ENCODE results near the gene DCUN1D3.

DNA sequence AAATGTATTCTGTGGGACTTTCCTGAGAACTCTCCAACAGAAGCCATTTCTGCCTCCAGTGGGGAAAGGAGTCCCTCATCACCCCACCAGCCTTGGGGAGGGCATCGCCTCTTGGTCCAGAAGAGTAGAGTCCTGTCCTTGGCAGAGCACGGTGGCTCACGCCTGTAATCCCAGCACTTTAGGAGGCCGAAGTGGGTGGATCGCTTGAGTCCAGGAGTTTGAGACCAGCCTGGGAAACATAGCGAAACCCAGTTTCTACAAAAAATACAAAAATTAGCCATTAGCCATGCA is 41.4 kb upstream of the DCUN1D3 start:
- TF ChIP-seq, protein P1, sequence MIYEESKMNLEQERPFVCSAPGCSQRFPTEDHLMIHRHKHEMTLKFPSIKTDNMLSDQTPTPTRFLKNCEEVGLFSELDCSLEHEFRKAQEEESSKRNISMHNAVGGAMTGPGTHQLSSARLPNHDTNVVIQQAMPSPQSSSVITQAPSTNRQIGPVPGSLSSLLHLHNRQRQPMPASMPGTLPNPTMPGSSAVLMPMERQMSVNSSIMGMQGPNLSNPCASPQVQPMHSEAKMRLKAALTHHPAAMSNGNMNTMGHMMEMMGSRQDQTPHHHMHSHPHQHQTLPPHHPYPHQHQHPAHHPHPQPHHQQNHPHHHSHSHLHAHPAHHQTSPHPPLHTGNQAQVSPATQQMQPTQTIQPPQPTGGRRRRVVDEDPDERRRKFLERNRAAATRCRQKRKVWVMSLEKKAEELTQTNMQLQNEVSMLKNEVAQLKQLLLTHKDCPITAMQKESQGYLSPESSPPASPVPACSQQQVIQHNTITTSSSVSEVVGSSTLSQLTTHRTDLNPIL (CRISPR knock-in tag; IDR thresholded peaks at IDR 0.05; ENCODE audit: low read depth): no peak
- TF ChIP-seq ISL1 (CRISPR knock-in tag; IDR thresholded peaks at IDR 0.05) (no peak), OSR1 (CRISPR knock-in tag; IDR thresholded peaks at IDR 0.05) (no peak), ZFP3 (CRISPR knock-in tag; IDR thresholded peaks at IDR 0.05) (no peak), TOX (CRISPR knock-in tag; IDR thresholded peaks at IDR 0.05; ENCODE audit: borderline replicate concordance) (no peak), ZFP30 (CRISPR knock-in tag; IDR thresholded peaks at IDR 0.05) (no peak), PPARA (CRISPR knock-in tag; IDR thresholded peaks at IDR 0.05; ENCODE audit: borderline replicate concordance) (no peak)
- TF ChIP-seq, protein P2, sequence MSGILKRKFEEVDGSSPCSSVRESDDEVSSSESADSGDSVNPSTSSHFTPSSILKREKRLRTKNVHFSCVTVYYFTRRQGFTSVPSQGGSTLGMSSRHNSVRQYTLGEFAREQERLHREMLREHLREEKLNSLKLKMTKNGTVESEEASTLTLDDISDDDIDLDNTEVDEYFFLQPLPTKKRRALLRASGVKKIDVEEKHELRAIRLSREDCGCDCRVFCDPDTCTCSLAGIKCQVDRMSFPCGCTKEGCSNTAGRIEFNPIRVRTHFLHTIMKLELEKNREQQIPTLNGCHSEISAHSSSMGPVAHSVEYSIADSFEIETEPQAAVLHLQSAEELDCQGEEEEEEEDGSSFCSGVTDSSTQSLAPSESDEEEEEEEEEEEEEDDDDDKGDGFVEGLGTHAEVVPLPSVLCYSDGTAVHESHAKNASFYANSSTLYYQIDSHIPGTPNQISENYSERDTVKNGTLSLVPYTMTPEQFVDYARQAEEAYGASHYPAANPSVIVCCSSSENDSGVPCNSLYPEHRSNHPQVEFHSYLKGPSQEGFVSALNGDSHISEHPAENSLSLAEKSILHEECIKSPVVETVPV (CRISPR knock-in tag; IDR thresholded peaks at IDR 0.05): no peak
- TF ChIP-seq, protein P3, sequence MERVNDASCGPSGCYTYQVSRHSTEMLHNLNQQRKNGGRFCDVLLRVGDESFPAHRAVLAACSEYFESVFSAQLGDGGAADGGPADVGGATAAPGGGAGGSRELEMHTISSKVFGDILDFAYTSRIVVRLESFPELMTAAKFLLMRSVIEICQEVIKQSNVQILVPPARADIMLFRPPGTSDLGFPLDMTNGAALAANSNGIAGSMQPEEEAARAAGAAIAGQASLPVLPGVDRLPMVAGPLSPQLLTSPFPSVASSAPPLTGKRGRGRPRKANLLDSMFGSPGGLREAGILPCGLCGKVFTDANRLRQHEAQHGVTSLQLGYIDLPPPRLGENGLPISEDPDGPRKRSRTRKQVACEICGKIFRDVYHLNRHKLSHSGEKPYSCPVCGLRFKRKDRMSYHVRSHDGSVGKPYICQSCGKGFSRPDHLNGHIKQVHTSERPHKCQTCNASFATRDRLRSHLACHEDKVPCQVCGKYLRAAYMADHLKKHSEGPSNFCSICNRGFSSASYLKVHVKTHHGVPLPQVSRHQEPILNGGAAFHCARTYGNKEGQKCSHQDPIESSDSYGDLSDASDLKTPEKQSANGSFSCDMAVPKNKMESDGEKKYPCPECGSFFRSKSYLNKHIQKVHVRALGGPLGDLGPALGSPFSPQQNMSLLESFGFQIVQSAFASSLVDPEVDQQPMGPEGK (CRISPR knock-in tag; IDR thresholded peaks at IDR 0.05; ENCODE audit: borderline replicate concordance): no peak
- TF ChIP-seq, protein P4, sequence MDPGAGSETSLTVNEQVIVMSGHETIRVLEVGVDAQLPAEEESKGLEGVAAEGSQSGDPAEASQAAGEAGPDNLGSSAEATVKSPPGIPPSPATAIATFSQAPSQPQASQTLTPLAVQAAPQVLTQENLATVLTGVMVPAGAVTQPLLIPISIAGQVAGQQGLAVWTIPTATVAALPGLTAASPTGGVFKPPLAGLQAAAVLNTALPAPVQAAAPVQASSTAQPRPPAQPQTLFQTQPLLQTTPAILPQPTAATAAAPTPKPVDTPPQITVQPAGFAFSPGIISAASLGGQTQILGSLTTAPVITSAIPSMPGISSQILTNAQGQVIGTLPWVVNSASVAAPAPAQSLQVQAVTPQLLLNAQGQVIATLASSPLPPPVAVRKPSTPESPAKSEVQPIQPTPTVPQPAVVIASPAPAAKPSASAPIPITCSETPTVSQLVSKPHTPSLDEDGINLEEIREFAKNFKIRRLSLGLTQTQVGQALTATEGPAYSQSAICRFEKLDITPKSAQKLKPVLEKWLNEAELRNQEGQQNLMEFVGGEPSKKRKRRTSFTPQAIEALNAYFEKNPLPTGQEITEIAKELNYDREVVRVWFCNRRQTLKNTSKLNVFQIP (CRISPR knock-in tag; IDR thresholded peaks at IDR 0.05; ENCODE audit: borderline replicate concordance, low read depth): no peak

Measured in SK-N-SH treated with all-trans-retinoic acid at 6 μM for 48 hours (cell line).